ENCODE data around the gene SDE2. TPM values are rescaled to one million over a fixed set of nuclear protein-coding genes. Genes with fewer than 3 reads are reported as not detected.

Gene SDE2
- total and polyA plus RNA-seq, 2 of the 8 experiments (the other 6 are each of a cell fraction or from before 2014, with no cell fraction given) = 8.5 to 16.7 TPM

- TF ChIP-seq SRF (IDR thresholded peaks at IDR 0.05; ENCODE audit: low read depth, low read length) (no peak), EP300 (IDR thresholded peaks at IDR 0.05; ENCODE audit: borderline replicate concordance in 1 of 2, low read depth in 2 of 2, low read length in 2 of 2) (no peak), JUN (IDR thresholded peaks at IDR 0.05; ENCODE audit: low read depth, low read length) (no peak), RXRA (IDR thresholded peaks at IDR 0.05; ENCODE audit: insufficient read depth, low read depth, low read length) (no peak), ZNF274 (IDR thresholded peaks at IDR 0.05; ENCODE audit: borderline replicate concordance, extremely low read depth, low read length) (no peak), SIX5 (IDR thresholded peaks at IDR 0.05; ENCODE audit: low read depth, low read length) (no peak), MAX (IDR thresholded peaks at IDR 0.05) (no peak), SIRT6 (IDR thresholded peaks at IDR 0.05; ENCODE audit: low read length) (no peak)
These were observed 45.5 kb upstream of the SDE2 start (continued) for GRCh38 chr1:226044514-226045101.

Measured in H1 (cell line).